ENCODE results near the gene PRPF40B.

Gene PRPF40B

GRCh38 chr12:49661746-49662145 is 38.4 kb downstream of the PRPF40B start:
- no peak overlapping the region for H3K4me2 ChIP-seq (ENCODE audit: low read length)
- H2BK15ac ChIP-seq (replicated peaks; ENCODE audit: low read depth) = no peak overlapping the region
- H2BK120ac ChIP-seq (ENCODE audit: low read depth, low read length) = no peak overlapping the region
- H4K5ac ChIP-seq (ENCODE audit: low read length) = no peak overlapping the region
- no peaks in the 10 kb centered on the region for H3K79me1 ChIP-seq (ENCODE audit: low read length)
- H3K4me3 ChIP-seq (ENCODE audit: low read length) = no peak overlapping the region
- no peak overlapping the region for H3K56ac ChIP-seq (ENCODE audit: low read length)
- H2AK5ac ChIP-seq (ENCODE audit: low read length) = no peak overlapping the region
- no peaks in the 10 kb centered on the region for H3K79me2 ChIP-seq (ENCODE audit: control insufficient read depth, insufficient read depth, low read length)
- no peak overlapping the region for H3K23ac ChIP-seq (ENCODE audit: low read length)
- no peak overlapping the region for H3K27ac ChIP-seq (ENCODE audit: low read depth, low read length)
- H3K27me3 ChIP-seq (ENCODE audit: insufficient read depth, low read length, poor library complexity) = no peaks in the 10 kb centered on the region
- no peak overlapping the region for H3K18ac ChIP-seq (ENCODE audit: low read length)
- no peak overlapping the region for H2BK5ac ChIP-seq (ENCODE audit: low read length)
- H4K8ac ChIP-seq (ENCODE audit: low read depth, low read length) = no peak overlapping the region
- DNase-seq = no peak
- peaks cover 5% of the 10 kb centered on the region for H3K36me3 ChIP-seq (ENCODE audit: control insufficient read depth, insufficient read depth, low read length)
- H3K9ac ChIP-seq (ENCODE audit: low read length) = no peak overlapping the region
- H3K4ac ChIP-seq (ENCODE audit: low read depth, low read length) = no peak overlapping the region
- no CpG with 5 or more reads among the region's 3 CpGs for WGBS (ENCODE audit: extremely low coverage, insufficient coverage, low lambda C conversion rate)
- H3K4me1 ChIP-seq (ENCODE audit: control insufficient read depth, low read depth, low read length) = peaks cover 15% of the 10 kb centered on the region

GRCh38 chr12:49662998-49663843 is 39.9 kb downstream of the PRPF40B start:
- H3K27me3 ChIP-seq (ENCODE audit: insufficient read depth, low read length, poor library complexity) = no peaks in the 10 kb centered on the region
- peak overlapping the region; percentile 88 for H3K18ac ChIP-seq (ENCODE audit: low read length)
- DNase-seq = peak; percentile 98
- peak overlapping the region; percentile 88 for H3K27ac ChIP-seq (ENCODE audit: low read depth, low read length)
- H3K36me3 ChIP-seq (ENCODE audit: control insufficient read depth, insufficient read depth, low read length) = no peaks in the 10 kb centered on the region
- H2AK5ac ChIP-seq (ENCODE audit: low read length) = peak overlapping the region; percentile 98
- no peaks in the 10 kb centered on the region for H3K79me1 ChIP-seq (ENCODE audit: low read length)
- no peak overlapping the region for H3K23ac ChIP-seq (ENCODE audit: low read length)
- no peak overlapping the region for H4K5ac ChIP-seq (ENCODE audit: low read length)
- no peaks in the 10 kb centered on the region for H3K79me2 ChIP-seq (ENCODE audit: control insufficient read depth, insufficient read depth, low read length)
- peak overlapping the region; percentile 92 for H3K56ac ChIP-seq (ENCODE audit: low read length)
- H2BK15ac ChIP-seq (replicated peaks; ENCODE audit: low read depth) = peak overlapping the region; percentile 25
- no peak overlapping the region for H4K8ac ChIP-seq (ENCODE audit: low read depth, low read length)
- no peak overlapping the region for H3K4me3 ChIP-seq (ENCODE audit: low read length)
- H3K4ac ChIP-seq (ENCODE audit: low read depth, low read length) = peak overlapping the region; percentile 98
- H3K4me1 ChIP-seq (ENCODE audit: control insufficient read depth, low read depth, low read length) = peaks cover 15% of the 10 kb centered on the region
- peak overlapping the region; percentile 87 for H2BK5ac ChIP-seq (ENCODE audit: low read length)
- H3K4me2 ChIP-seq (ENCODE audit: low read length) = peak overlapping the region; percentile 10
- no CpG with 5 or more reads among the region's 5 CpGs for WGBS (ENCODE audit: extremely low coverage, insufficient coverage, low lambda C conversion rate)
- peak overlapping the region; percentile 62 for H3K9ac ChIP-seq (ENCODE audit: low read length)
- peak overlapping the region; percentile 49 for H2BK120ac ChIP-seq (ENCODE audit: low read depth, low read length)

- Histone ChIP-seq H3K4me2 (ENCODE audit: low read length) (no peak overlapping the region), H2BK15ac (replicated peaks; ENCODE audit: low read depth) (no peak overlapping the region), H3K9ac (ENCODE audit: low read length) (no peak overlapping the region), H3K79me2 (ENCODE audit: control insufficient read depth, insufficient read depth, low read length) (no peaks in the 10 kb centered on the region), H3K27me3 (ENCODE audit: insufficient read depth, low read length, poor library complexity) (no peaks in the 10 kb centered on the region), H3K18ac (ENCODE audit: low read length) (peak overlapping the region; percentile 13), H2BK120ac (ENCODE audit: low read depth, low read length) (no peak overlapping the region), H4K8ac (ENCODE audit: low read depth, low read length) (no peak overlapping the region), H3K56ac (ENCODE audit: low read length) (peak overlapping the region; percentile 56), H2BK5ac (ENCODE audit: low read length) (peak overlapping the region; percentile 17), H3K4me3 (ENCODE audit: low read length) (no peak overlapping the region), H4K5ac (ENCODE audit: low read length) (no peak overlapping the region), H3K23ac (ENCODE audit: low read length) (no peak overlapping the region), H3K79me1 (ENCODE audit: low read length) (peaks cover 2% of the 10 kb centered on the region), H2AK5ac (ENCODE audit: low read length) (no peak overlapping the region), H3K4ac (ENCODE audit: low read depth, low read length) (no peak overlapping the region), H3K36me3 (ENCODE audit: control insufficient read depth, insufficient read depth, low read length) (no peaks in the 10 kb centered on the region), H3K4me1 (ENCODE audit: control insufficient read depth, low read depth, low read length) (peaks cover 15% of the 10 kb centered on the region), H3K27ac (ENCODE audit: low read depth, low read length) (no peak overlapping the region)
- DNase-seq = no peak
- WGBS (ENCODE audit: extremely low coverage, insufficient coverage, low lambda C conversion rate) = no CpG with 5 or more reads among the region's 4 CpGs
These were observed 40.8 kb downstream of the PRPF40B start for GRCh38 chr12:49664167-49664566.

GRCh38 chr12:49664591-49665239 is 41.4 kb downstream of the PRPF40B start:
- Histone ChIP-seq H3K56ac (ENCODE audit: low read length) (peak overlapping the region; percentile 56), H3K27me3 (ENCODE audit: insufficient read depth, low read length, poor library complexity) (no peaks in the 10 kb centered on the region), H2AK5ac (ENCODE audit: low read length) (no peak overlapping the region), H3K79me1 (ENCODE audit: low read length) (peaks cover 4% of the 10 kb centered on the region), H3K79me2 (ENCODE audit: control insufficient read depth, insufficient read depth, low read length) (no peaks in the 10 kb centered on the region), H3K27ac (ENCODE audit: low read depth, low read length) (no peak overlapping the region), H3K4me3 (ENCODE audit: low read length) (no peak overlapping the region), H2BK15ac (replicated peaks; ENCODE audit: low read depth) (no peak overlapping the region), H2BK5ac (ENCODE audit: low read length) (peak overlapping the region; percentile 17), H3K4me2 (ENCODE audit: low read length) (no peak overlapping the region), H3K18ac (ENCODE audit: low read length) (peak overlapping the region; percentile 13), H3K23ac (ENCODE audit: low read length) (peak overlapping the region; percentile 32), H3K36me3 (ENCODE audit: control insufficient read depth, insufficient read depth, low read length) (no peaks in the 10 kb centered on the region), H3K4me1 (ENCODE audit: control insufficient read depth, low read depth, low read length) (peaks cover 15% of the 10 kb centered on the region), H4K8ac (ENCODE audit: low read depth, low read length) (no peak overlapping the region), H3K9ac (ENCODE audit: low read length) (no peak overlapping the region), H2BK120ac (ENCODE audit: low read depth, low read length) (no peak overlapping the region), H3K4ac (ENCODE audit: low read depth, low read length) (no peak overlapping the region), H4K5ac (ENCODE audit: low read length) (no peak overlapping the region)
- 100% methylated on average over 1 of the region's 4 CpGs for WGBS (ENCODE audit: extremely low coverage, insufficient coverage, low lambda C conversion rate)
- peak; percentile 83 for DNase-seq

- Histone ChIP-seq H4K8ac (ENCODE audit: low read depth, low read length) (no peak overlapping the region), H3K4me1 (ENCODE audit: control insufficient read depth, low read depth, low read length) (peaks cover 15% of the 10 kb centered on the region), H3K4me3 (ENCODE audit: low read length) (no peak overlapping the region), H2BK15ac (replicated peaks; ENCODE audit: low read depth) (no peak overlapping the region), H4K5ac (ENCODE audit: low read length) (no peak overlapping the region), H3K79me2 (ENCODE audit: control insufficient read depth, insufficient read depth, low read length) (no peaks in the 10 kb centered on the region), H2AK5ac (ENCODE audit: low read length) (no peak overlapping the region), H3K4ac (ENCODE audit: low read depth, low read length) (no peak overlapping the region), H3K56ac (ENCODE audit: low read length) (no peak overlapping the region), H3K27ac (ENCODE audit: low read depth, low read length) (no peak overlapping the region), H3K36me3 (ENCODE audit: control insufficient read depth, insufficient read depth, low read length) (no peaks in the 10 kb centered on the region), H3K27me3 (ENCODE audit: insufficient read depth, low read length, poor library complexity) (no peaks in the 10 kb centered on the region), H3K4me2 (ENCODE audit: low read length) (no peak overlapping the region), H3K23ac (ENCODE audit: low read length) (no peak overlapping the region), H2BK120ac (ENCODE audit: low read depth, low read length) (no peak overlapping the region), H3K18ac (ENCODE audit: low read length) (no peak overlapping the region), H3K9ac (ENCODE audit: low read length) (no peak overlapping the region), H3K79me1 (ENCODE audit: low read length) (peaks cover 4% of the 10 kb centered on the region), H2BK5ac (ENCODE audit: low read length) (no peak overlapping the region)
- DNase-seq = no peak
- no CpG with 5 or more reads among the region's 2 CpGs for WGBS (ENCODE audit: extremely low coverage, insufficient coverage, low lambda C conversion rate)
These were observed 42.0 kb downstream of the PRPF40B start for GRCh38 chr12:49665384-49665783.

All from mesendoderm (in vitro differentiated cells).